Measurements from ENCODE around the gene POLR1A.

- TF ChIP-seq, protein P1, sequence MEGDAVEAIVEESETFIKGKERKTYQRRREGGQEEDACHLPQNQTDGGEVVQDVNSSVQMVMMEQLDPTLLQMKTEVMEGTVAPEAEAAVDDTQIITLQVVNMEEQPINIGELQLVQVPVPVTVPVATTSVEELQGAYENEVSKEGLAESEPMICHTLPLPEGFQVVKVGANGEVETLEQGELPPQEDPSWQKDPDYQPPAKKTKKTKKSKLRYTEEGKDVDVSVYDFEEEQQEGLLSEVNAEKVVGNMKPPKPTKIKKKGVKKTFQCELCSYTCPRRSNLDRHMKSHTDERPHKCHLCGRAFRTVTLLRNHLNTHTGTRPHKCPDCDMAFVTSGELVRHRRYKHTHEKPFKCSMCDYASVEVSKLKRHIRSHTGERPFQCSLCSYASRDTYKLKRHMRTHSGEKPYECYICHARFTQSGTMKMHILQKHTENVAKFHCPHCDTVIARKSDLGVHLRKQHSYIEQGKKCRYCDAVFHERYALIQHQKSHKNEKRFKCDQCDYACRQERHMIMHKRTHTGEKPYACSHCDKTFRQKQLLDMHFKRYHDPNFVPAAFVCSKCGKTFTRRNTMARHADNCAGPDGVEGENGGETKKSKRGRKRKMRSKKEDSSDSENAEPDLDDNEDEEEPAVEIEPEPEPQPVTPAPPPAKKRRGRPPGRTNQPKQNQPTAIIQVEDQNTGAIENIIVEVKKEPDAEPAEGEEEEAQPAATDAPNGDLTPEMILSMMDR (IDR thresholded peaks at IDR 0.05) = no peak
- TF ChIP-seq POLR2A (IDR thresholded peaks at IDR 0.05) = no peak
These were observed 8.4 kb downstream of the POLR1A start for GRCh38 chr2:86097114-86097896.
